GM12891 (cell line): ENCODE measurements around the gene AHRR.

Source experiments
- PAX5 ChIP-seq: IDR thresholded peaks from 2 replicates; pipeline ENCODE4 v1.6.1; 2011; ENCODE audit warnings: low read length, moderate library complexity, mild to moderate bottlenecking; ENCODE audit not compliant: insufficient read depth, severe bottlenecking
- POLR2A ChIP-seq: IDR thresholded peaks from 2 replicates; pipeline ENCODE4 v1.6.1; 2011; ENCODE audit warnings: low read depth, low read length, control low read depth
- POLR2AphosphoS5 ChIP-seq: IDR thresholded peaks from 2 replicates; pipeline ENCODE4 v1.6.1; 2011; ENCODE audit warnings: low read depth, low read length, control low read depth
- POU2F2 ChIP-seq: IDR thresholded peaks from 2 replicates; pipeline ENCODE4 v1.6.1; 2011; ENCODE audit warnings: low read depth, mild to moderate bottlenecking, control low read depth, low read length, moderate library complexity
- SPI1 ChIP-seq: IDR thresholded peaks from 2 replicates; pipeline ENCODE4 v1.6.1; 2011; ENCODE audit warnings: low read depth, low read length, control low read depth
- TAF1 ChIP-seq: IDR thresholded peaks from 2 replicates; pipeline ENCODE4 v1.6.1; 2011; ENCODE audit warnings: low read depth, low read length, control low read depth

- TF ChIP-seq POLR2AphosphoS5 (no peak), TAF1 (no peak), POLR2A (no peak), PAX5 (no peak), POU2F2 (no peak), SPI1 (no peak)
Measured at GRCh38 chr5:364497-364896, 43.0 kb downstream of the AHRR start.
